Subcutaneous abdominal adipose tissue (tissue), 5 donors: Measurements from ENCODE around the gene IGSF5.

Experiments used
- H3K27ac ChIP-seq: one replicate; pipeline ENCODE4 v1.7.0; 2013; ENCODE audit warnings: low read depth, mild to moderate bottlenecking, inconsistent platforms, low read length, moderate library complexity
- H3K27me3 ChIP-seq, 5 donors: one replicate each; pipeline ENCODE4 v1.7.0; 2013; ENCODE audit warnings: low read length in 5 of 5, inconsistent platforms in 1 of 5; ENCODE audit not compliant: control insufficient read depth in 5 of 5, insufficient read depth in 4 of 5
- H3K36me3 ChIP-seq, 5 donors: one replicate each; pipeline ENCODE4 v1.7.0; 2013; ENCODE audit warnings: low read length in 5 of 5; ENCODE audit not compliant: control insufficient read depth in 5 of 5, insufficient read depth in 5 of 5
- H3K4me1 ChIP-seq, 5 donors: one replicate each; pipeline ENCODE4 v1.7.0; 2013; ENCODE audit warnings: low read length in 5 of 5, mild to moderate bottlenecking in 3 of 5, moderate library complexity in 1 of 5; ENCODE audit not compliant: control insufficient read depth in 5 of 5, insufficient read depth in 5 of 5
- H3K4me3 ChIP-seq, 5 donors: one replicate each; pipeline ENCODE4 v1.7.0; 2013; ENCODE audit warnings: low read length in 5 of 5, low read depth in 1 of 5
- H3K9ac ChIP-seq, 5 donors: one replicate each; pipeline ENCODE4 v1.7.0; 2013; ENCODE audit warnings: low read length in 5 of 5, mild to moderate bottlenecking in 4 of 5, moderate library complexity in 3 of 5
- H3K9me3 ChIP-seq, 5 donors: one replicate each; pipeline ENCODE4 v1.7.0; 2013; ENCODE audit warnings: low read length in 5 of 5; ENCODE audit not compliant: control insufficient read depth in 5 of 5
- donor health status: healthy.
- donor health status: healthy.
- donor health status: healthy.
- donor health status: healthy.
- donor health status: healthy.

The IGSF5 gene

DNA sequence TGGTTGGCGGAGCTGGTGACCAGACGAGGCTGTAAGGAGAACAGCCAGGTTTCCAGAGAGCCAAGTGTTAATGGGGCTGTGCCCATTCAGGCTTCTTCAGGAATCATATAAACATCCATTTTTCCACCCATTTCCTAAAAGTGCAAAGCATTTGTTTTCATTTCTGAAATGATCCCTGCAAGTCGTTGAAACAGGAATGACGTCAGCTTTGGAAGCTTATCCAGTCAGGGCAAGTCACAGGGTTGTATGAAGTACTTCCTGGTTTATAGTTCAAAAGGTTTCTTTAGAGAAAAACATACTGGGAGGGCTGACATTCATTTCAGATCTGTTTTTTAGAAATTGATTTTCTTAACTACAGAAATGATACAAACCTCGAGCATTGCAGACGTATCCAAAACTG is 29.2 kb downstream of the IGSF5 start:
- H3K9ac ChIP-seq, result no peak overlapping the region
- peaks cover 0 to 3% (median 0%) of the 10 kb centered on the region in 5 donors for H3K4me1 ChIP-seq

DNA sequence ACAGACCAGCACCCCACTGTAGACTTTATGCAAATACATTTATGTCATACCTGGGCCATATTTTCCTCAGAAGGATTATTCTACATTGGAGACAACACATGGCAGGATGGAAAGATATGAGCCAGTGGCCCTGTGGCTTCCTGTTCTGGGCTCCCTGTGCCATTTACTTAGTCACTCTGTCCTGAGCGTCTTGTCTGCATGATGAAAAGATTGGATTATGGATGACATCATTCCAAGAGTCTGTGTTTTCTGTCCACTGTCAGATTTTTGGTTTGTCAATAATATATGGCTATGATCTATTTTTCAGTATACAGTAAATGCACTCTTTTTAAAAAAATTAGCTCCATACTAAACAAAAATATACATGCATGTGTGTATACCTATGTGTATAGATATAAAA is 30.8 kb downstream of the IGSF5 start:
- H3K4me3 ChIP-seq, result no peak overlapping the region
- no peaks in the 10 kb centered on the region for H3K27me3 ChIP-seq
- H3K36me3 ChIP-seq, result no peaks in the 10 kb centered on the region
- no peak overlapping the region for H3K9ac ChIP-seq
- H3K9me3 ChIP-seq, result no peaks in the 10 kb centered on the region
- peaks cover 0 to 3% (median 0%) of the 10 kb centered on the region in 5 donors for H3K4me1 ChIP-seq
- H3K27ac ChIP-seq, result no peak overlapping the region

More for the DNA sequence above, 29.2 kb downstream of the IGSF5 start:
- no peaks in the 10 kb centered on the region for H3K36me3 ChIP-seq
- H3K27ac ChIP-seq, result no peak overlapping the region
- H3K9me3 ChIP-seq, result no peaks in the 10 kb centered on the region
- no peaks in the 10 kb centered on the region for H3K27me3 ChIP-seq
- no peak overlapping the region for H3K4me3 ChIP-seq

DNA sequence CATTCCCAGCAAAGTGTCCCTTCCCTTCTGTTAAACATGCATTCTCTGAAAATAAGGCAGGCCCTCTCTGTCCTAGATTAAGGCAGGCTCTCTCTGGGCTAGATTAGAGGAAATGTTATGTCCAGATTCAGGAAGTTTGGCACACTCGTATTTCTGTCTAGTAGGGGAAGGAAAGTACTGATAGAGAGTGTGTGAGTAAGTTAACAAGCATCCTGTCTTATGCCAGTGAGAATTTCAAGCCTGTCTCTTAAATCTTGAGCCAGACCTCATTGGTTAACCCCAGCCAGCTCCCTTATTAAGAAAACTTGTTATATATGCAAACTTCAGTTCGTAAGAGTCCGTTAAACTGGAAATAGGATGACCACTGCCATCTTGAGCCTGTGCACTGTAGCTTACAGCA is 31.6 kb downstream of the IGSF5 start:
- Histone ChIP-seq H3K4me1 (peaks cover 0 to 3% (median 0%) of the 10 kb centered on the region in 5 donors), H3K9ac (no peak overlapping the region), H3K9me3 (no peaks in the 10 kb centered on the region)

DNA sequence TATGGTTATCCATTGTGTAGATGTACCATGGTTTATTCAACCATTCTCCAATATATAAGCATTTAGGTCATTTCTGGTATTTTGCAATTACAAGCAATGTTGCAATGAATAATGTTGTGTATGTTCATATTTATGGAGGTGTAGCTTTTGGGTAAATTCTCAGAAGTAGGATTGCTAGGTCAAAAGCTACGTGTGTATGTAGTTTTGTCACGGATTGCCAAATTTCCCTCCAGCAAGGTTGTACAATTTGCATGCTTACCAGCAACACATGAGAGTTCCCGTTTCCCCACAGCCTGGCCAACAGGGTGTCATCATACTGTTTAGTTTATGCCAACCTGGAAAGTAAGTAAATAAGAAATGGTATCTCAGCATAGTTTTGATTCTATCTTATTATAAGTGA is 36.3 kb downstream of the IGSF5 start:
- Histone ChIP-seq H3K36me3 (no peaks in the 10 kb centered on the region), H3K9me3 (no peaks in the 10 kb centered on the region), H3K27me3 (no peaks in the 10 kb centered on the region), H3K27ac (no peak overlapping the region), H3K9ac (no peak overlapping the region), H3K4me3 (no peak overlapping the region), H3K4me1 (peaks cover 0 to 2% (median 0%) of the 10 kb centered on the region in 5 donors)

More for the DNA sequence above, 31.6 kb downstream of the IGSF5 start:
- no peaks in the 10 kb centered on the region for H3K27me3 ChIP-seq
- H3K36me3 ChIP-seq, result no peaks in the 10 kb centered on the region
- H3K27ac ChIP-seq, result no peak overlapping the region
- H3K4me3 ChIP-seq, result no peak overlapping the region

DNA sequence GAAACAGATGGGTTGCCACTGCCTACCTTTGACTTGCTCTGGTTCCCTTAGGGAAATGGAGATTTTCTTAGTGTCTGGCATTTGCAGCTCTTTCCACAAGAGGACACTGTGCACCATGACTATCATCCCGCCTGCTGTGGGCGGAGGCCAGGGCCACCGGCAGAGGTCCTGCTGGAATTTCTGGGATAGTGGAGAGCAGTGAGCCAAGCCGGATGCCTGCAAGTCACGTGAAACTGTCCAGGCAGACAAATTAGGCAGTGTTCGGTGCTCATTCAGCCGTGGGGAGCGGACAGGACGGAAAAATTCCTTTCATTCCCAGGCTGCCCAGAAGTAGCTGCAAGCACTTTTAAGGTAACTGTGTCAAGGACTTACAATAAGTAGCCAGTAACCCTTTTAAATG is 43.4 kb downstream of the IGSF5 start:
- no peaks in the 10 kb centered on the region for H3K9me3 ChIP-seq
- no peak overlapping the region for H3K27ac ChIP-seq
- peak overlapping the region in 3 of 5 donors; percentile 18 to 53 (median 40) for H3K4me3 ChIP-seq
- no peak overlapping the region for H3K9ac ChIP-seq
- H3K36me3 ChIP-seq, result no peaks in the 10 kb centered on the region
- H3K4me1 ChIP-seq, result peaks cover 0 to 7% (median 4%) of the 10 kb centered on the region in 5 donors
- H3K27me3 ChIP-seq, result no peaks in the 10 kb centered on the region

DNA sequence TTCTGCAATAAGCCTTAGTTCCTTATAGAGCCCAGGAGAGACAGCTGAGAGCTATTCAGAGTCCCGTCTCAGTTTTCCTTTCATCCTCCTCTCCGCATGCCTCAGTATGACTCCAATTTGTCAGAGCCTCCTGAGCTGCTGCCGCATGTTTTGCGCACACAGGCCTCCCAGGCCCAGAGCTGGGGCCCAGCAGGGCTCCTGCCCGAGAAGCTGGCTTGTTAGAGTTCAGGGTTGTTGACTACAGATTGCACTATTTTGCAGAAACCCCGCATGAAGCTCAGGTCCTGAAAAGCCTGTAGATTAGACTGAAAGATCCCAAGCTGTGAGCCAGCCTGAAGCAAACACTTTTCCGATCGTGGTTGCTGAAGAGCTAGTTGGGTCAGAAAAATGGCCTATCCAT is 51.5 kb downstream of the IGSF5 start:
- Histone ChIP-seq H3K27me3 (no peaks in the 10 kb centered on the region), H3K9me3 (no peaks in the 10 kb centered on the region), H3K9ac (no peak overlapping the region), H3K4me1 (no peaks in the 10 kb centered on the region), H3K36me3 (no peaks in the 10 kb centered on the region), H3K27ac (no peak overlapping the region), H3K4me3 (no peak overlapping the region)

DNA sequence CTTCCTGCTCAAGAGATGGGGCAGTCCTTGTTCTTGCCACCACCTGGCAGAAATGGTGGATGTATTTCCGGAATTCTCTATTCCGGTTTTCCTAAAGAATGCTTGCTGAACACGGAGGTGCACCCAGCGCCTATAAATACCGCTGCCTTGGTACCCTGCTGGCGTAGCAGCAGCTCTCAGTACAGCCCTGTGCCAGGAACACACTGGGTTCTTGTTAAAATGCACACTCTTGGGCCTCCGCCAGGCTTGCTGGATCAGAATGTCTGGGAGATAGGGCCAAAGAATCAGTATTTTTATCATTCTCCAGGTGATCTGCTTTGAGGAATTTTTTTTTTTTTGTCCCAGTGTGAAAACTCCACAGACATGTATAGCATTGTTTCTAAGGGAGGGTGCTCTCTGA is 54.2 kb downstream of the IGSF5 start:
- no peak overlapping the region for H3K9ac ChIP-seq
- no peak overlapping the region for H3K4me3 ChIP-seq
- H3K27ac ChIP-seq, result no peak overlapping the region
- no peaks in the 10 kb centered on the region for H3K27me3 ChIP-seq
- no peaks in the 10 kb centered on the region for H3K4me1 ChIP-seq
- no peaks in the 10 kb centered on the region for H3K36me3 ChIP-seq
- no peaks in the 10 kb centered on the region for H3K9me3 ChIP-seq

DNA sequence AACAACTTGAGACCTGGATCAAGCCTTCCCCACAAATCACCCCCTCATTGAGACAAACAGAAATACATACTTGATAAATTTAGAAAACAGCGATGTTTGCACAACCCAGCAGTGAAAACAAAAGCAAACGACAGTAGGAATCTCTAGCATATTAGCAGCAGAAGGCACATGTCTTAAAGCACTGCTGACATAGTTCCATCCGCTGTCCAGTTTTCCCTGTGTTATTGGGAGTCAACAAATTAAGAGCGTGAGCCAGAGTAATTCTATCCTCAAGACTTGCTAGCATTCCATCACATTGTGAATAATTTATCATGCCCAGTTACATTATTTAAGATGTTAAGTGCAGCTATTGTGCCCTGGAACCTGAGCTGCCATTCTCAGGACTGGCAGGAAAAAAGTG is 55.3 kb downstream of the IGSF5 start:
- H3K27ac ChIP-seq, result no peak overlapping the region
- no peak overlapping the region for H3K4me3 ChIP-seq
- H3K9ac ChIP-seq, result no peak overlapping the region
- no peaks in the 10 kb centered on the region for H3K9me3 ChIP-seq
- no peaks in the 10 kb centered on the region for H3K36me3 ChIP-seq
- no peaks in the 10 kb centered on the region for H3K4me1 ChIP-seq
- H3K27me3 ChIP-seq, result no peaks in the 10 kb centered on the region

DNA sequence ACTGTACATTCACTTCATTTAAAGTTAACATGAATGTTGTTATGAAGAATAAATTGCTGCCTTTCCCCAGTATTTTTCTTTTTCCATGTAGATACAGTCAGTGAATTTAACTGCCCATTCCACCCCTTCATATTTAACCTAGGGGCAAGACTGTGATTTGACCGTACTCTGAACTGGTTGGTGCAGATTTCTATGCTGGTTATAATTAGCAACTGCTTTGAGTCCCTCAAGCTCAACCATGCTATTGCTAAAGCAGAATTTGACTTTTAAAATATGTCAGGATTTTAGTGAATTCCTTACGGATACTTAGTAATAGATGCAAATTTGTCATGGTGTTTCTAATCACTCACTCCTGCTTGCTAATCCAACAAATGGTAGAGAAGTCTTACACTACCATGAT is 57.2 kb downstream of the IGSF5 start:
- H3K27me3 ChIP-seq, result no peaks in the 10 kb centered on the region
- no peak overlapping the region for H3K9ac ChIP-seq
- H3K4me1 ChIP-seq, result no peaks in the 10 kb centered on the region
- no peaks in the 10 kb centered on the region for H3K9me3 ChIP-seq
- H3K4me3 ChIP-seq, result no peak overlapping the region
- no peaks in the 10 kb centered on the region for H3K36me3 ChIP-seq
- H3K27ac ChIP-seq, result no peak overlapping the region

DNA sequence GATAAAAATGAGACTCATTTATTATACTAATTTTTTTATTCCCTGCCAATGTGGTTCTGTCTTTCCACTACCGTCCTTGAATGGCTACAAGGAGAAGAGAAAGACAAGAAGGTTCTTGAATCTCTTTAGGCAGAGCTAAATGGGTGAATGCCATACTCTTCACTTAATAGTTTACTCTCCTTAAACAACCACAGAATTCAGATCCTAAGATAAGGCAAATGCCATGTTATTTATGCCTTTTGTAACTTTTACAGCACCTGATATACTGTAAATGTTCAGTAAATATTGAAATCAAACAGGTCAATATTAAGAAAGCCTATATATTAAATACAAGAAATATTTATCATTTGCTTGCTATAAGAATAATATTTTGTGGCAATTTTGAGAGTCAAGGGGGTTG is 58.4 kb downstream of the IGSF5 start:
- Histone ChIP-seq H3K27ac (no peak overlapping the region), H3K9ac (no peak overlapping the region), H3K9me3 (no peaks in the 10 kb centered on the region), H3K4me1 (no peaks in the 10 kb centered on the region), H3K27me3 (no peaks in the 10 kb centered on the region), H3K36me3 (no peaks in the 10 kb centered on the region), H3K4me3 (no peak overlapping the region)

DNA sequence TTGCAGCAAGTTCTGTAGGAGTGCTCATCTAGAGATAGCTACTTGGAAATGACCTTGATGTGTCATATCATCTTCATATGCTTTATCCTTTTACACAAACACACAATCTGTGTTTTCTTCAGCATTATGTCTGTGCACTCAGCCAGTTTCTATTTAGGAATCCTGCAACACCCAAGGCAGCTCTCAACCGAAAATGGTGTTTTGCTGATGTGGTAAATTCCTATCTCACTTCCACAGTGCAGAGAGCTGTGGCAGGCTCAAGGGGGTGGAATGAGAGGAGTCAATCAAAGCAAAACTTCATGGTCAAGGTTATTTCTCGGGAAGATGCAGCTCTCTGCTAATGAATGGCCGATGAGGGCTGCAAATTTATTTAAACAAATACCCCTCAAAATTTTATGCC is 59.3 kb downstream of the IGSF5 start:
- Histone ChIP-seq H3K27me3 (no peaks in the 10 kb centered on the region), H3K27ac (no peak overlapping the region), H3K4me3 (no peak overlapping the region), H3K9me3 (no peaks in the 10 kb centered on the region), H3K9ac (no peak overlapping the region), H3K36me3 (no peaks in the 10 kb centered on the region), H3K4me1 (no peaks in the 10 kb centered on the region)
